ENCODE measurements around the gene STK10. TPM values are rescaled to one million over a fixed set of nuclear protein-coding genes. Genes with fewer than 3 reads are reported as not detected.

The STK10 gene
- total RNA-seq, 2 donors from 2014 or later: 14.3 to 17.9 TPM

DNA sequence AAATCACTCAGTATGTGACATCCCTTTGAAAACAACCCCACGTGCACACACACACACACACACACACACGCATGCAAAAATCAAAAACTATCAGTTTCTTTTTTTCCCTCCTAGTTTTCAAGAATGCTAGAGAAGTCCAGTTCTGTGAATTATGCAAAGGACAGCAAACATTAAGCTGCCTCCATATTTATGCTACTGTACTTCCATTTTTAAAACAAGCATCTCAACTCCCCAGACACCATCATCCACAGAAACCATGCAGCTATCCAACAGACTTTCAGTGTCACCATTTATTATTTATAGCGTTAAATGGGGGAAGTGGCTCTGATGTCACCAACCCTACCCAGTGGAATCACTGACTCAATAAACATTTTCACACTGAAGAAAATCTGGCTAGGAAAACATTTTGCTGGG lies 183.2 kb downstream of the STK10 start:
- Mint-ChIP-seq H3K4me3 (peak overlapping the region; percentile 80), H3K36me3 (ENCODE audit: low read depth) (no peaks in the 10 kb centered on the region), H3K27me3 (ENCODE audit: insufficient read depth) (no peaks in the 10 kb centered on the region), H3K4me1 (peaks cover 62% of the 10 kb centered on the region), H3K9me3 (no peaks in the 10 kb centered on the region), H3K27ac (peak overlapping the region; percentile 95)
- H3K9ac ChIP-seq (ENCODE audit: extremely low read depth, low read length, poor library complexity, severe bottlenecking): peak overlapping the region; percentile 89
- H3K4me3 ChIP-seq (ENCODE audit: low read length): peak overlapping the region; percentile 98
- H3K4me1 ChIP-seq (ENCODE audit: control insufficient read depth, insufficient read depth, low read length): peaks cover 21% of the 10 kb centered on the region
- TF ChIP-seq CTCF (conservative IDR thresholded peaks at IDR 0.05): no peak
- DNase-seq: no peak
- no peaks in the 10 kb centered on the region for H3K27me3 ChIP-seq (ENCODE audit: control insufficient read depth, insufficient read depth, low read length, poor library complexity, severe bottlenecking)
- no peaks in the 10 kb centered on the region for H3K36me3 ChIP-seq (ENCODE audit: control insufficient read depth, insufficient read depth, low read length)
- no peak overlapping the region for H3K27ac ChIP-seq (ENCODE audit: low read depth, low read length)
- H3K9me3 ChIP-seq (ENCODE audit: control insufficient read depth, low read length): no peaks in the 10 kb centered on the region
- WGBS, 2 experiments (ENCODE audit: insufficient coverage in 1 of 2, insufficient read length in 1 of 2): 38 to 60% methylated on average over 1 to 3 of the region's 3 CpGs

DNA sequence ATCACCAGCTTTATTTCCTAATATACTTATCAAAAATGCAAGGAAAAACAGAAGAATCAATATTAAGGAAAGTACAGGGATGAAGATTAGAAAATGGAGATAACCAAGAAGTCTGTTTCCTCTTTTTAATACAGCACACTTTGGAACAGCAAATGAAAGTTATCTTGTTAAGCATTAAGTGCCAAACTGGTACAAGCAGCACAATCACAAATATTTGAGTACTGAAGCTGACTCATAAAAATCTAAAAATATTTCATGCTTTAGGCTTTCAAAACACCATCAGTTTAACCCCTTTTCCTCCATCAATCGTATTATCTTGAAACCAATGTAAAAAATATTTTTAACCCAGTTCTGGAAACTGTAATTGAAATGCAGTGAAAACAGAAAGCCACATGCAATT lies 184.3 kb downstream of the STK10 start:
- Histone ChIP-seq H3K27me3 (ENCODE audit: control insufficient read depth, insufficient read depth, low read length, poor library complexity, severe bottlenecking) (no peaks in the 10 kb centered on the region), H3K27ac (ENCODE audit: low read depth, low read length) (no peak overlapping the region), H3K4me1 (ENCODE audit: control insufficient read depth, insufficient read depth, low read length) (peaks cover 22% of the 10 kb centered on the region), H3K36me3 (ENCODE audit: control insufficient read depth, insufficient read depth, low read length) (no peaks in the 10 kb centered on the region), H3K4me3 (ENCODE audit: low read length) (peak overlapping the region; percentile 98), H3K9me3 (ENCODE audit: control insufficient read depth, low read length) (no peaks in the 10 kb centered on the region), H3K9ac (ENCODE audit: extremely low read depth, low read length, poor library complexity, severe bottlenecking) (no peak overlapping the region)
- Mint-ChIP-seq H3K27me3 (ENCODE audit: insufficient read depth) (no peaks in the 10 kb centered on the region), H3K9me3 (no peaks in the 10 kb centered on the region), H3K4me1 (peaks cover 62% of the 10 kb centered on the region), H3K36me3 (ENCODE audit: low read depth) (no peaks in the 10 kb centered on the region), H3K27ac (no peak overlapping the region), H3K4me3 (no peak overlapping the region)
- TF ChIP-seq CTCF (conservative IDR thresholded peaks at IDR 0.05): no peak
- WGBS, 2 experiments (ENCODE audit: insufficient coverage in 1 of 2, insufficient read length in 1 of 2): 87 to 92% methylated on average over 1 of the region's 1 CpG
- no peak for DNase-seq

DNA sequence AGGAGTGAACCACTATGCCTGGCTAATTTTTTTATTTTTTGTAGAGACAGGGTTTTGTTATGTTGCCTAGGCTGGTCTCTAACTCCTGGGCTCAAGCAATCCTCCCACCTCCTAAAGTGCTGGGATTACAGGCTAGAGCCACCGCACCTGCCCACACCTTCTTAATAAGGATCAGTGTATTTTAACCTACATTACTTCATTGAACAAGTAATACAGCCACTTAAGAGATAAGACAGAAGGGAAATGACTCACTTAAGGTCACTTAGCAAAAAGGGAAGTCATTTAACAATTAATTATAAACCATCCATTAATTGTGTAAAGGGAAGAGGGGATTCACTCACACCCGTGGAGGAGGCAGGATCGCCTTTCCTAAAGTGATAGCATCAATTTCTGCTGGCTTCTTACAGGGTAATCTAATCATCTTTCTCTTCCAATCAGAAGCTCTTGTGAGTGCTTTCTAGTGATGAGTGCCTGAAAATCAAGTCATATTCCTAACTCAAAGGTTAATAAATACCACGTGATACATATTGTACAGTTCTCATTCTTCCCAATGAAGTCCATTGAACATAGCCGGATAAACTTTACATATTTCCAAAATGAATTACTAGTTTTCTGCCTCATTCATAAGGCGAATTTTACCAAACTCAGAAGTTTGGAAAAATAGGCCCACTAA lies 185.0 kb downstream of the STK10 start:
- peaks cover 16% of the 10 kb centered on the region for H3K4me1 ChIP-seq (ENCODE audit: control insufficient read depth, insufficient read depth, low read length)
- no peaks in the 10 kb centered on the region for H3K9me3 Mint-ChIP-seq
- H3K4me1 Mint-ChIP-seq: peaks cover 58% of the 10 kb centered on the region
- H3K36me3 ChIP-seq (ENCODE audit: control insufficient read depth, insufficient read depth, low read length): no peaks in the 10 kb centered on the region
- H3K4me3 ChIP-seq (ENCODE audit: low read length): peak overlapping the region; percentile 98
- H3K27ac Mint-ChIP-seq: peak overlapping the region; percentile 42
- DNase-seq: no peak
- TF ChIP-seq CTCF (conservative IDR thresholded peaks at IDR 0.05): no peak
- H3K27me3 ChIP-seq (ENCODE audit: control insufficient read depth, insufficient read depth, low read length, poor library complexity, severe bottlenecking): no peaks in the 10 kb centered on the region
- H3K9me3 ChIP-seq (ENCODE audit: control insufficient read depth, low read length): no peaks in the 10 kb centered on the region
- no peaks in the 10 kb centered on the region for H3K27me3 Mint-ChIP-seq (ENCODE audit: insufficient read depth)
- H3K36me3 Mint-ChIP-seq (ENCODE audit: low read depth): no peaks in the 10 kb centered on the region
- no peak overlapping the region for H3K27ac ChIP-seq (ENCODE audit: low read depth, low read length)
- H3K4me3 Mint-ChIP-seq: no peak overlapping the region
- H3K9ac ChIP-seq (ENCODE audit: extremely low read depth, low read length, poor library complexity, severe bottlenecking): no peak overlapping the region
- 86 to 87% methylated on average over 4 to 6 of the region's 6 CpGs for WGBS, 2 experiments (ENCODE audit: insufficient coverage in 1 of 2, insufficient read length in 1 of 2)
